ENCODE data around the gene MYO5C.

DNA sequence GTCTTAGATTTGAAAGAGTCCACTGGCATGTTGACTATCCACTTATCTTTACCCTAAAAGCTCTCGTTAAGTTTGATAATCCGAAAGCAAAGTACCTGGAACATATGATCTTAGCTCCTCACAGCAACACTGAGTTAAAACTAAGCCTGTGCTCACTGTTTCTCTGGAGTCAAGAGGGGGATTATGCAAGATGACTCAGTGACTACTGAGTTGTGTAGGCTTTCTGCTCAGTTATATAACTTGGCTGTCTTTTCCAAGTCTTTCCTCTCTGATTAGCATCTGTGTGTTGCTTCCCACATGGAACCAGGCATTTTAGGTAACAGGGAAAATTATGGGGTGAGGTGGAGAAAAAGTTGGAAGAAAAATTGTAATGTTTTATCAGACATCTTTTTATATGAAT, 31.2 kb upstream of the MYO5C start:
- TF ChIP-seq, protein P1, sequence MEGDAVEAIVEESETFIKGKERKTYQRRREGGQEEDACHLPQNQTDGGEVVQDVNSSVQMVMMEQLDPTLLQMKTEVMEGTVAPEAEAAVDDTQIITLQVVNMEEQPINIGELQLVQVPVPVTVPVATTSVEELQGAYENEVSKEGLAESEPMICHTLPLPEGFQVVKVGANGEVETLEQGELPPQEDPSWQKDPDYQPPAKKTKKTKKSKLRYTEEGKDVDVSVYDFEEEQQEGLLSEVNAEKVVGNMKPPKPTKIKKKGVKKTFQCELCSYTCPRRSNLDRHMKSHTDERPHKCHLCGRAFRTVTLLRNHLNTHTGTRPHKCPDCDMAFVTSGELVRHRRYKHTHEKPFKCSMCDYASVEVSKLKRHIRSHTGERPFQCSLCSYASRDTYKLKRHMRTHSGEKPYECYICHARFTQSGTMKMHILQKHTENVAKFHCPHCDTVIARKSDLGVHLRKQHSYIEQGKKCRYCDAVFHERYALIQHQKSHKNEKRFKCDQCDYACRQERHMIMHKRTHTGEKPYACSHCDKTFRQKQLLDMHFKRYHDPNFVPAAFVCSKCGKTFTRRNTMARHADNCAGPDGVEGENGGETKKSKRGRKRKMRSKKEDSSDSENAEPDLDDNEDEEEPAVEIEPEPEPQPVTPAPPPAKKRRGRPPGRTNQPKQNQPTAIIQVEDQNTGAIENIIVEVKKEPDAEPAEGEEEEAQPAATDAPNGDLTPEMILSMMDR (IDR thresholded peaks at IDR 0.05), result no peak
- TF ChIP-seq POLR2A (IDR thresholded peaks at IDR 0.05), result no peak
